Neuron (in vitro differentiated cells): ENCODE data around the gene GUCA1A.

Source experiments
- H2AFZ ChIP-seq: one replicate; pipeline ENCODE4 v1.6.1; 2013; ENCODE audit warnings: low read depth, mild to moderate bottlenecking, inconsistent platforms, low read length, moderate library complexity
- H3K27me3 ChIP-seq: one replicate; pipeline ENCODE4 v1.6.1; 2013; ENCODE audit warnings: low read length; ENCODE audit not compliant: insufficient read depth
- H3K36me3 ChIP-seq: one replicate; pipeline ENCODE4 v1.6.1; 2013; ENCODE audit warnings: low read length; ENCODE audit not compliant: insufficient read depth
- H3K4me1 ChIP-seq: one replicate; pipeline ENCODE4 v1.6.1; 2013; ENCODE audit warnings: low read length; ENCODE audit not compliant: insufficient read depth
- H3K4me3 ChIP-seq: 2 replicates; pipeline ENCODE4 v1.5.1; 2013; ENCODE audit warnings: mild to moderate bottlenecking, low read length, moderate library complexity
- H3K9me3 ChIP-seq: one replicate; pipeline ENCODE4 v1.6.1; 2013; ENCODE audit warnings: low read length

The GUCA1A gene

DNA sequence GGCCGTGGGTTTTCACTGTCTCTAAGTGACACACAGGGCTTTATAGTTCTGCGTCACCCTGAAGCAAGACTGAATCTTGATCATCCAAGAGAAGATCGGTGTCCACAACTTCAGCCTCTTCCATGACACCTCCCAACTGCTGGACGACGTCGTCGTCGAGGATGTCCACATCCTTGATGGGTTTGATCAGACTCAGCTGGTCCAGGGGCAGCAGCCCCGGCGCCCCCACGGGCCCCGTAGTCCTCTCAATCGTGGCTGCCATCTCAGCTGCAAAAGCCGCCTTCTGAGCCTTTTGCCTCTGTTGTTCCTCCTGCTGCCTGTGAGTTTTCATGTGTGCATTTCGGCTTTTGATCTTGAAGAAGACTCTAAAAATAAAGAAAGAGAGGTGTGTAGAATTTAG, 55.1 kb downstream of the GUCA1A start:
- Histone ChIP-seq H3K27me3 (no peaks in the 10 kb centered on the region), H2AFZ (no peak overlapping the region), H3K9me3 (no peaks in the 10 kb centered on the region), H3K36me3 (peaks cover 53% of the 10 kb centered on the region), H3K4me1 (no peaks in the 10 kb centered on the region), H3K4me3 (no peak overlapping the region)
